Suprapubic skin (tissue), 4 donors: Measurements from ENCODE around the gene DNAH8. TPM values are rescaled to one million over a fixed set of nuclear protein-coding genes. Genes with fewer than 3 reads are reported as not detected.

Experiments used
- DNase-seq, 2 donors: peaks; one replicate each; pipeline ENCODE4 v3.0.0-alpha.2; 2019; ENCODE audit warnings: low spot score in 2 of 2
- H3K27ac ChIP-seq: fragments of 200-600 bp; sonication (generic); one replicate; pipeline ENCODE4 v1.5.1; 2019
- H3K27me3 ChIP-seq: fragments of 200-600 bp; sonication (generic); one replicate; pipeline ENCODE4 v1.5.1; 2019
- H3K36me3 ChIP-seq: fragments of 200-600 bp; sonication (generic); one replicate; pipeline ENCODE4 v1.5.1; 2019
- H3K4me1 ChIP-seq: fragments of 200-600 bp; sonication (generic); one replicate; pipeline ENCODE4 v1.5.1; 2019
- H3K4me3 ChIP-seq: fragments of 200-600 bp; sonication (generic); one replicate; pipeline ENCODE4 v1.5.1; 2019; ENCODE audit warnings: mild to moderate bottlenecking
- H3K9me3 ChIP-seq: fragments of 200-600 bp; sonication (generic); one replicate; pipeline ENCODE4 v1.5.1; 2019
- CTCF ChIP-seq, 2 donors: fragments of 200-600 bp in 1 of 2; fragments of 450-650 bp in 1 of 2; sonication (generic) in 1 of 2; IDR thresholded peaks; one replicate each; pipeline ENCODE4 v1.5.1; 2016 to 2019; ENCODE audit warnings: antibody characterized with exemption in 2 of 2, mild to moderate bottlenecking in 1 of 2, moderate library complexity in 1 of 2
- EP300 ChIP-seq: sonication (generic); formaldehyde crosslinking; IDR thresholded peaks from one replicate; pipeline ENCODE4 v1.6.1; 2017; ENCODE audit warnings: antibody characterized with exemption
- POLR2A ChIP-seq, 2 donors: fragments of 450-650 bp; IDR thresholded peaks; one replicate each; pipeline ENCODE4 v1.6.1; 2017; ENCODE audit warnings: antibody characterized with exemption in 2 of 2, mild to moderate bottlenecking in 2 of 2, moderate library complexity in 2 of 2
- POLR2AphosphoS5 ChIP-seq, 3 donors: sonication (generic); formaldehyde crosslinking; IDR thresholded peaks; one replicate each; pipeline ENCODE4 v1.6.1; 2017; ENCODE audit warnings: antibody characterized with exemption in 3 of 3
- WGBS: methylation state at CpG from one replicate; pipeline ENCODE4 v1.1.5; 2018; 5-methylcytosine and 5-hydroxymethylcytosine counted together
- total RNA-seq, 4 donors: library from RNA; depleted of rRNA; stranded (reverse); fragments of >200 nt; gene quantifications; one replicate each; pipeline ENCODE4 v1.1.0, GENCODE V29; 2016

DNAH8 gene
- total RNA-seq, 4 donors from 2014 or later: 0.04 to 0.23 (median 0.08) TPM; not detected in 1

GRCh38 chr6:38802497-38802896 is 87.4 kb downstream of the DNAH8 start:
- Histone ChIP-seq H3K27ac (no peak overlapping the region), H3K36me3 (no peaks in the 10 kb centered on the region), H3K9me3 (no peaks in the 10 kb centered on the region), H3K4me3 (no peak overlapping the region), H3K27me3 (peaks cover 44% of the 10 kb centered on the region), H3K4me1 (no peaks in the 10 kb centered on the region)
- TF ChIP-seq EP300: no peak
- no peak for DNase-seq

GRCh38 chr6:38803129-38803528 is 88.0 kb downstream of the DNAH8 start:
- no peak for TF ChIP-seq EP300
- TF ChIP-seq CTCF (IDR thresholded peaks at IDR 0.05): no peak
- TF ChIP-seq POLR2A (IDR thresholded peaks at IDR 0.05): no peak
- TF ChIP-seq POLR2AphosphoS5 (IDR thresholded peaks at IDR 0.05): no peak
- DNase-seq: no peak
- peaks cover 39% of the 10 kb centered on the region for H3K27me3 ChIP-seq
- no peak overlapping the region for H3K27ac ChIP-seq
- no peaks in the 10 kb centered on the region for H3K9me3 ChIP-seq
- no peak overlapping the region for H3K4me3 ChIP-seq
- 59% methylated on average over 3 of the region's 3 CpGs for WGBS
- H3K36me3 ChIP-seq: no peaks in the 10 kb centered on the region
- H3K4me1 ChIP-seq: no peaks in the 10 kb centered on the region

GRCh38 chr6:38804358-38804757 is 89.2 kb downstream of the DNAH8 start:
- H3K27ac ChIP-seq: no peak overlapping the region
- no peak overlapping the region for H3K4me3 ChIP-seq
- no peak for DNase-seq
- 51% methylated on average over 4 of the region's 4 CpGs for WGBS
- H3K36me3 ChIP-seq: no peaks in the 10 kb centered on the region
- TF ChIP-seq POLR2A (IDR thresholded peaks at IDR 0.05): no peak
- TF ChIP-seq POLR2AphosphoS5 (IDR thresholded peaks at IDR 0.05): no peak
- TF ChIP-seq EP300: no peak
- no peak for TF ChIP-seq CTCF (IDR thresholded peaks at IDR 0.05)
- peaks cover 27% of the 10 kb centered on the region for H3K27me3 ChIP-seq
- no peaks in the 10 kb centered on the region for H3K4me1 ChIP-seq
- no peaks in the 10 kb centered on the region for H3K9me3 ChIP-seq

- WGBS: 77% methylated on average over 4 of the region's 4 CpGs
- H3K4me3 ChIP-seq: no peak overlapping the region
- TF ChIP-seq POLR2A (IDR thresholded peaks at IDR 0.05): no peak
- TF ChIP-seq POLR2AphosphoS5 (IDR thresholded peaks at IDR 0.05): no peak
- no peak for TF ChIP-seq CTCF (IDR thresholded peaks at IDR 0.05)
- TF ChIP-seq EP300: no peak
- H3K4me1 ChIP-seq: no peaks in the 10 kb centered on the region
- no peaks in the 10 kb centered on the region for H3K9me3 ChIP-seq
- no peak overlapping the region for H3K27ac ChIP-seq
- H3K36me3 ChIP-seq: no peaks in the 10 kb centered on the region
- no peak for DNase-seq
- peaks cover 23% of the 10 kb centered on the region for H3K27me3 ChIP-seq
These were observed 90.1 kb downstream of the DNAH8 start for GRCh38 chr6:38805127-38805655.

- Histone ChIP-seq H3K36me3 (no peaks in the 10 kb centered on the region), H3K4me3 (no peak overlapping the region), H3K9me3 (no peaks in the 10 kb centered on the region), H3K27ac (no peak overlapping the region), H3K27me3 (peaks cover 18% of the 10 kb centered on the region), H3K4me1 (no peaks in the 10 kb centered on the region)
- 67% methylated on average over 2 of the region's 2 CpGs for WGBS
- no peak for TF ChIP-seq POLR2AphosphoS5 (IDR thresholded peaks at IDR 0.05)
- TF ChIP-seq EP300: no peak
- no peak for TF ChIP-seq POLR2A (IDR thresholded peaks at IDR 0.05)
- TF ChIP-seq CTCF (IDR thresholded peaks at IDR 0.05): no peak
- no peak for DNase-seq
These were observed 90.6 kb downstream of the DNAH8 start for GRCh38 chr6:38805692-38806091.

- Histone ChIP-seq H3K36me3 (no peaks in the 10 kb centered on the region), H3K27ac (no peak overlapping the region), H3K4me3 (no peak overlapping the region), H3K27me3 (peaks cover 15% of the 10 kb centered on the region), H3K9me3 (no peaks in the 10 kb centered on the region), H3K4me1 (no peaks in the 10 kb centered on the region)
- WGBS: 46% methylated on average over 2 of the region's 2 CpGs
- TF ChIP-seq POLR2AphosphoS5 (IDR thresholded peaks at IDR 0.05): no peak
- no peak for TF ChIP-seq CTCF (IDR thresholded peaks at IDR 0.05)
- TF ChIP-seq POLR2A (IDR thresholded peaks at IDR 0.05): no peak
- TF ChIP-seq EP300: no peak
- no peak for DNase-seq
These were observed 91.2 kb downstream of the DNAH8 start for GRCh38 chr6:38806271-38806670.
